Neutrophil (primary cell): ENCODE results near the gene SSBP3.

Experiments used
- H3K27ac ChIP-seq: fragments of 200-600 bp; sonication (generic); 2 replicates; pipeline ENCODE4 v1.5.1; 2016; ENCODE audit warnings: mild to moderate bottlenecking, moderate library complexity
- H3K27me3 ChIP-seq: fragments of 200-600 bp; sonication (generic); 2 replicates; pipeline ENCODE4 v1.6.0; 2016; ENCODE audit warnings: mild to moderate bottlenecking
- H3K36me3 ChIP-seq: fragments of 200-600 bp; sonication (generic); 2 replicates; pipeline ENCODE4 v1.5.1; 2017
- H3K4me1 ChIP-seq, 2 experiments: fragments of 200-600 bp in 1 of 2; sonication (generic) in 1 of 2; 1 replicate in 1 of 2; 2 replicates in 1 of 2; pipeline versions ENCODE4 v1.5.1 to v1.6.1; 2013 to 2016; ENCODE audit warnings: low read depth in 1 of 2, low read length in 1 of 2, mild to moderate bottlenecking in 1 of 2, moderate library complexity in 1 of 2; ENCODE audit not compliant: control insufficient read depth in 1 of 2, insufficient read depth in 1 of 2
- H3K4me3 ChIP-seq, 2 experiments: fragments of 200-600 bp in 1 of 2; sonication (generic) in 1 of 2; 1 replicate in 1 of 2; 2 replicates in 1 of 2; pipeline ENCODE4 v1.5.1; 2013 to 2016; ENCODE audit warnings: low read depth in 1 of 2, low read length in 1 of 2, mild to moderate bottlenecking in 1 of 2, moderate library complexity in 1 of 2
- H3K9me3 ChIP-seq: fragments of 200-600 bp; sonication (generic); 2 replicates; pipeline ENCODE4 v1.5.1; 2016
- CTCF ChIP-seq: fragments of 200-600 bp; sonication (generic); IDR thresholded peaks from 2 replicates; pipeline ENCODE4 v1.5.1; 2016; ENCODE audit warnings: antibody characterized with exemption

SSBP3 gene

GRCh38 chr1:54415991-54416390, 9.8 kb upstream of the SSBP3 start:
- Histone ChIP-seq H3K27me3 (peaks cover 4% of the 10 kb centered on the region), H3K27ac (no peak overlapping the region), H3K36me3 (no peaks in the 10 kb centered on the region), H3K4me1 (peaks cover 0 to 4% of the 10 kb centered on the region in 2 experiments), H3K9me3 (no peaks in the 10 kb centered on the region), H3K4me3 (no peak overlapping the region)
- no peak for TF ChIP-seq CTCF

GRCh38 chr1:54415533-54415932, 9.3 kb upstream of the SSBP3 start:
- Histone ChIP-seq H3K27me3 (peaks cover 4% of the 10 kb centered on the region), H3K36me3 (no peaks in the 10 kb centered on the region), H3K9me3 (no peaks in the 10 kb centered on the region), H3K4me3 (no peak overlapping the region), H3K27ac (no peak overlapping the region), H3K4me1 (peaks cover 0 to 4% of the 10 kb centered on the region in 2 experiments)
- TF ChIP-seq CTCF: no peak

- peaks cover 4% of the 10 kb centered on the region for H3K27me3 ChIP-seq
These were observed 7.5 kb upstream of the SSBP3 start for GRCh38 chr1:54413732-54414131.

DNA sequence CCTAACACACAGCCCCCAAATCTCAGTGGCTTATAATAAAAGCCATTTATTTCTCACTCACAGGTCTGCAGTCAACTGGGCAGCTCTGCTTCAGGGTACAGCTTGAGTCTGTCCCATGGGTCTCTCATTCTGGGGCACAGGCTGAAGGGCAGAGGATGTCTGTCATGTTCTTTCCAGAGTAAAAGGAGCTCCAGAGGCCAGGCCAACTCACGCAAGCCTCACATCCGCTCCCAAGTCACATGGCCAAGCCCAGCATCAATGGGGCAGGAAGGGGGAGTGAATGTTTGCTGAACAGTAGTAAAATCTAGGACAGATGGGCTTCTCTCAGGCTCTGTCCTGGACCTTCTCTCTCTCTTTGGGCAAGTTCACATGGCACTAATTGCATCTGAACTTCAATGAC, 7.1 kb upstream of the SSBP3 start:
- TF ChIP-seq CTCF: no peak
- Histone ChIP-seq H3K4me1 (peaks cover 0 to 4% of the 10 kb centered on the region in 2 experiments), H3K27ac (no peak overlapping the region), H3K4me3 (no peak overlapping the region), H3K27me3 (peaks cover 4% of the 10 kb centered on the region), H3K36me3 (no peaks in the 10 kb centered on the region), H3K9me3 (no peaks in the 10 kb centered on the region)

More at GRCh38 chr1:54413732-54414131, 7.5 kb upstream of the SSBP3 start:
- H3K4me3 ChIP-seq: no peak overlapping the region
- no peak overlapping the region for H3K27ac ChIP-seq
- H3K9me3 ChIP-seq: no peaks in the 10 kb centered on the region
- H3K4me1 ChIP-seq: peaks cover 0 to 4% of the 10 kb centered on the region in 2 experiments
- H3K36me3 ChIP-seq: no peaks in the 10 kb centered on the region
- TF ChIP-seq CTCF: no peak

GRCh38 chr1:54410359-54410758, 4.2 kb upstream of the SSBP3 start:
- Histone ChIP-seq H3K36me3 (no peaks in the 10 kb centered on the region), H3K27me3 (peaks cover 3% of the 10 kb centered on the region), H3K4me1 (peaks cover 9 to 12% of the 10 kb centered on the region in 2 experiments), H3K4me3 (no peak overlapping the region), H3K27ac (no peak overlapping the region), H3K9me3 (no peaks in the 10 kb centered on the region)
- no peak for TF ChIP-seq CTCF
